Nephron (organoid): ENCODE measurements around the gene ITGA8.
A peak's percentile ranks its signal among the peaks of the same experiment; 100 is the strongest.
"Not testable (repeated sequence)": the region's sequence is repeated elsewhere in the genome, so short reads cannot be mapped to it uniquely, and the experiment has no call there.

Source experiments
- H3K27ac Mint-ChIP-seq, 3 experiments: 2 replicates each; pipeline ENCODE4 v1.8.0; 2020; ENCODE audit warnings: mixed read lengths in 3 of 3, mild to moderate bottlenecking in 2 of 3, moderate library complexity in 1 of 3
- H3K27me3 Mint-ChIP-seq: 2 replicates; pipeline ENCODE4 v1.8.0; 2021; ENCODE audit warnings: low read depth, mild to moderate bottlenecking, moderate library complexity, mixed read lengths
- H3K36me3 Mint-ChIP-seq: 2 replicates; pipeline ENCODE4 v1.8.0; 2020; ENCODE audit warnings: low read depth, mixed read lengths
- H3K4me1 Mint-ChIP-seq: 2 replicates; pipeline ENCODE4 v1.8.0; 2020; ENCODE audit warnings: mixed read lengths
- H3K4me3 Mint-ChIP-seq, 3 experiments: 2 replicates each; pipeline ENCODE4 v1.8.0; 2020; ENCODE audit warnings: mild to moderate bottlenecking in 3 of 3, mixed read lengths in 3 of 3, moderate library complexity in 2 of 3
- H3K9me3 Mint-ChIP-seq: 2 replicates; pipeline ENCODE4 v1.8.0; 2020; ENCODE audit warnings: mixed read lengths
- TF ChIP-seq, protein P1 (sequence below), 3 experiments: fragments of 200-600 bp; sonication (generic); IDR thresholded peaks; one replicate each; pipeline ENCODE4 v1.5.0; 2021; ENCODE audit warnings: antibody characterized with exemption in 3 of 3; ENCODE audit not compliant: unreplicated experiment in 3 of 3

ITGA8 gene

DNA sequence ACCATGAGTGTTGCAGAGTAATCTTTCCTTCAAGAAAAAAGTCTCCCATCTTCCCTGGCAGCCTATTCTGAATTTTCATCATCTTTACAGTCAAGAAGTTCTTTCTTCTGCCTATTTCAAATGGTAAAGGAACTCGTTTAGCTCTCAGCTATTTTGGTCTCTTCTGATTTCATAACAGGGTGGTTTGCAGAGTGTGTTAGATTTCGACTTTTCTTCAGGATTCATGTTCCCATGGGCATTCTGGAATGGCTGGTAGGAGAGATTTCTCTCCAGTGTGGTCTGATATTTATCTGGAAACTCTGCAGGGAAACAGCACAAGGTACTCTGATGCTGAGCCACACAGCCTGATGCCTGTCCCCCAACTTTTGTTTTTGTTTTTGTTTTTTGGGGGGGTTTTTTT is 237.6 kb downstream of the ITGA8 start:
- H3K4me1 Mint-ChIP-seq, result peaks cover 39% of the 10 kb centered on the region
- H3K4me3 Mint-ChIP-seq, result no peak overlapping the region
- no peaks in the 10 kb centered on the region for H3K36me3 Mint-ChIP-seq
- H3K27me3 Mint-ChIP-seq, result peaks cover 11% of the 10 kb centered on the region
- peak overlapping the region; percentile 7 to 59 (median 50) for H3K27ac Mint-ChIP-seq
- no peaks in the 10 kb centered on the region for H3K9me3 Mint-ChIP-seq
- TF ChIP-seq, protein P1, sequence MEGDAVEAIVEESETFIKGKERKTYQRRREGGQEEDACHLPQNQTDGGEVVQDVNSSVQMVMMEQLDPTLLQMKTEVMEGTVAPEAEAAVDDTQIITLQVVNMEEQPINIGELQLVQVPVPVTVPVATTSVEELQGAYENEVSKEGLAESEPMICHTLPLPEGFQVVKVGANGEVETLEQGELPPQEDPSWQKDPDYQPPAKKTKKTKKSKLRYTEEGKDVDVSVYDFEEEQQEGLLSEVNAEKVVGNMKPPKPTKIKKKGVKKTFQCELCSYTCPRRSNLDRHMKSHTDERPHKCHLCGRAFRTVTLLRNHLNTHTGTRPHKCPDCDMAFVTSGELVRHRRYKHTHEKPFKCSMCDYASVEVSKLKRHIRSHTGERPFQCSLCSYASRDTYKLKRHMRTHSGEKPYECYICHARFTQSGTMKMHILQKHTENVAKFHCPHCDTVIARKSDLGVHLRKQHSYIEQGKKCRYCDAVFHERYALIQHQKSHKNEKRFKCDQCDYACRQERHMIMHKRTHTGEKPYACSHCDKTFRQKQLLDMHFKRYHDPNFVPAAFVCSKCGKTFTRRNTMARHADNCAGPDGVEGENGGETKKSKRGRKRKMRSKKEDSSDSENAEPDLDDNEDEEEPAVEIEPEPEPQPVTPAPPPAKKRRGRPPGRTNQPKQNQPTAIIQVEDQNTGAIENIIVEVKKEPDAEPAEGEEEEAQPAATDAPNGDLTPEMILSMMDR (IDR thresholded peaks at IDR 0.05; ENCODE audit: unreplicated experiment in 3 of 3), result no peak

DNA sequence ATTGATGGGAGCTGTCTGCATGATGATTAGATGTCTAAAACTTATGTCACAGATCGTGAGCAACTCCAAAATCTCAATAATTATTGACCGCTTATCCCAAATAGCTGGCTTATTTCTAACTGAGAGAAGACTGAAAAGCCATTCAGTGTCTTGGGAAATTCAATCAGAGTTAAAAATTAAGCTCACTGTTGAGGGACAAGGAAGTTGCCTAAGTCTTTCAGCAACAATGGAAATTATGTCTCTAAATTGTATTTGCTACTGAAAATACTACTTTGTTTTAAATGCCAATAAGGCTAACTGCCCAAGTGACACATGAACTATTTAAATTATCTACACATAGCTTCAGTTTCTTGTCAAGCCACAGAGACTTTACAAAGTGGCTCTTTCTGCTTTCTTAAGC is 240.8 kb downstream of the ITGA8 start:
- no peaks in the 10 kb centered on the region for H3K36me3 Mint-ChIP-seq
- peaks cover 19% of the 10 kb centered on the region for H3K4me1 Mint-ChIP-seq
- peak overlapping the region in 2 of 3 experiments; percentile 21 to 31 for H3K27ac Mint-ChIP-seq
- H3K27me3 Mint-ChIP-seq, result peaks cover 8% of the 10 kb centered on the region
- peaks cover 3% of the 10 kb centered on the region for H3K9me3 Mint-ChIP-seq
- TF ChIP-seq, protein P1 (IDR thresholded peaks at IDR 0.05; ENCODE audit: unreplicated experiment in 3 of 3), result no peak
- H3K4me3 Mint-ChIP-seq, result no peak overlapping the region

DNA sequence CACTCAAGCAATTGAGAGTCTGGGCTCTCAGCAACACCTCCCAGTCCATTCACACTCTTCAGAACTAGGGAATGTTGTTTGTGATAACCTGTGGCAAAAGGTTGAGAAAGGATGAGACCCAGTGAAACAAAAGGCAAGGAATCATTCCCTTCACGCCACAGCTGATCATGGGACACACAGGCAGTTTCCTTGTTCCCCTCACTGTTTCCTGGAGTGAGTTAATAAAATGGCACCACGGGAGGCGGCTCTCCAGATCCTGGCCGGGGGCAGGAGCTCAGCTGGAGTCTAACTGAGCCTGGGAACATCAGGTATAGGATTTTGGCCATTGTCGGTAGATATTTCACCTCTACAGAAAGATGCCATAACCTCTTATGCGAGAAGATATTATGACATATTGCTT is 241.3 kb downstream of the ITGA8 start:
- no peaks in the 10 kb centered on the region for H3K36me3 Mint-ChIP-seq
- peaks cover 3% of the 10 kb centered on the region for H3K9me3 Mint-ChIP-seq
- no peak overlapping the region for H3K27ac Mint-ChIP-seq
- peaks cover 8% of the 10 kb centered on the region for H3K27me3 Mint-ChIP-seq
- peaks cover 17% of the 10 kb centered on the region for H3K4me1 Mint-ChIP-seq
- TF ChIP-seq, protein P1 (IDR thresholded peaks at IDR 0.05; ENCODE audit: unreplicated experiment in 3 of 3), result no peak
- H3K4me3 Mint-ChIP-seq, result no peak overlapping the region

DNA sequence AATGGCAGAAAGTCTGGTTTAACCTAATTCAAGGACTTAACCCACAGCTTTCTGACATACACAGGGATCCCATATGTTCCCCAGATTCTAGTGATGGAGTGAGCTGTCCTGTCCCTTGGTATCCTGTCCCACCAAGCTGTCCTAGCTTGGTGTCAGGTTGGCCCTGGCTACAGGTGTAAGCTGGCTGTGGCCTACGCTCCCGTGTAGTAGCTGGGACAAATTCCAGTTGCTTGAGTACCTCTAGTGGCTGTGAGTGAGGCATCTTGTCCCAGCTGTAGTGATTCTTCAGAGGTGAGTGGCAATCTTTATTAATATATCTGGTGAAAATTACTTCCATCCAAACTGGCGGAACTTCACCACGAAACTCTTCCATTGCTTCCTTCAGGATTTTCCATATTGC is 243.4 kb downstream of the ITGA8 start:
- H3K27me3 Mint-ChIP-seq, result peaks cover 8% of the 10 kb centered on the region
- TF ChIP-seq, protein P1 (IDR thresholded peaks at IDR 0.05; ENCODE audit: unreplicated experiment in 3 of 3), result no peak
- no peak overlapping the region for H3K27ac Mint-ChIP-seq
- H3K9me3 Mint-ChIP-seq, result peaks cover 3% of the 10 kb centered on the region
- no peaks in the 10 kb centered on the region for H3K36me3 Mint-ChIP-seq
- H3K4me1 Mint-ChIP-seq, result peaks cover 19% of the 10 kb centered on the region
- no peak overlapping the region for H3K4me3 Mint-ChIP-seq

DNA sequence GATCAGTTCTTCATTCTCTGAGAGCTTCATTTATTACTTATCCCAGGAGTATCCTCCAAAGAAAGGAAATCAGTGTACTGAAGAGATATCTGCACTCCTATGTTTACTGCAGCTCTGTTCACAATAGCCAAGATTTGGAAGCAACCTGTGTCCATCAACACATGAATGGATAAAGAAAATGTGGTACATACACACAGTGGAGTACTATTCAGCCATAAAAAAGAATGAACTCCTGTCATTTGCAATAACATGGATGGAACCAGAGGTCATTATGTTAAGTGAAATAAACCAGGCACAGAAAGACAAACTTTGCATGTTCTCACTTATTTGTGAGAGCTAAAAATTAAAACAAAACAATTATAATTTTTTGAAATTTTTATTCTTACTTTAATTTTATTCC is 244.3 kb downstream of the ITGA8 start:
- H3K9me3 Mint-ChIP-seq, H3K36me3 Mint-ChIP-seq, H3K27ac Mint-ChIP-seq, H3K4me3 Mint-ChIP-seq, H3K27me3 Mint-ChIP-seq: not testable (repeated sequence)
- peaks cover 19% of the 10 kb centered on the region for H3K4me1 Mint-ChIP-seq

DNA sequence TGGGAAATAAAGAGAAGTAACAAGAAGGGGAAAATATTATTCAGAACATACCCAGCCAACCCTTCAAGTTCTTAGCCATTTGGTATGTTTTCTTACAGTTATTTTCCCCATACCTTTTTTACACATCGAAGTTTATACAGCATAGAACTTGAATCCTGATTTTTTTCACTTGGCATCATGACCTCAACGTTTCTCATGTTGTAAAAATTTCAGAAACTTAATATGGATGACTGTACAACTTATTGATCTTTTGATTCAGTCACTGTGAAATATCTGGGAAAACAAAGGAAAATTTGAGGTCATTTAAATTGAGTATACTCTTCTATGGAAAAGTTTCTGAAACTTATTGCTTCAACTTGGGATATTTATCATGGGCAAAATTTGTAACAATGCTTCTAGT is 245.1 kb downstream of the ITGA8 start:
- H3K36me3 Mint-ChIP-seq, result no peaks in the 10 kb centered on the region
- H3K27ac Mint-ChIP-seq, result no peak overlapping the region
- peaks cover 19% of the 10 kb centered on the region for H3K4me1 Mint-ChIP-seq

More for the DNA sequence above, 245.1 kb downstream of the ITGA8 start:
- H3K9me3 Mint-ChIP-seq, result peaks cover 5% of the 10 kb centered on the region
- TF ChIP-seq, protein P1 (IDR thresholded peaks at IDR 0.05; ENCODE audit: unreplicated experiment in 3 of 3), result no peak
- peaks cover 5% of the 10 kb centered on the region for H3K27me3 Mint-ChIP-seq
- no peak overlapping the region for H3K4me3 Mint-ChIP-seq
